NCI-H1092 treated with DMSO at 0.1 percent for 48 hours (cell line): Measurements from ENCODE around the gene RXFP2.

ENCODE experiments used
- DNase-seq: peaks from one replicate; lab custom pipeline; 2025; lab: John Stamatoyannopoulos, UW

The RXFP2 gene, protein sequence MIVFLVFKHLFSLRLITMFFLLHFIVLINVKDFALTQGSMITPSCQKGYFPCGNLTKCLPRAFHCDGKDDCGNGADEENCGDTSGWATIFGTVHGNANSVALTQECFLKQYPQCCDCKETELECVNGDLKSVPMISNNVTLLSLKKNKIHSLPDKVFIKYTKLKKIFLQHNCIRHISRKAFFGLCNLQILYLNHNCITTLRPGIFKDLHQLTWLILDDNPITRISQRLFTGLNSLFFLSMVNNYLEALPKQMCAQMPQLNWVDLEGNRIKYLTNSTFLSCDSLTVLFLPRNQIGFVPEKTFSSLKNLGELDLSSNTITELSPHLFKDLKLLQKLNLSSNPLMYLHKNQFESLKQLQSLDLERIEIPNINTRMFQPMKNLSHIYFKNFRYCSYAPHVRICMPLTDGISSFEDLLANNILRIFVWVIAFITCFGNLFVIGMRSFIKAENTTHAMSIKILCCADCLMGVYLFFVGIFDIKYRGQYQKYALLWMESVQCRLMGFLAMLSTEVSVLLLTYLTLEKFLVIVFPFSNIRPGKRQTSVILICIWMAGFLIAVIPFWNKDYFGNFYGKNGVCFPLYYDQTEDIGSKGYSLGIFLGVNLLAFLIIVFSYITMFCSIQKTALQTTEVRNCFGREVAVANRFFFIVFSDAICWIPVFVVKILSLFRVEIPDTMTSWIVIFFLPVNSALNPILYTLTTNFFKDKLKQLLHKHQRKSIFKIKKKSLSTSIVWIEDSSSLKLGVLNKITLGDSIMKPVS

DNA sequence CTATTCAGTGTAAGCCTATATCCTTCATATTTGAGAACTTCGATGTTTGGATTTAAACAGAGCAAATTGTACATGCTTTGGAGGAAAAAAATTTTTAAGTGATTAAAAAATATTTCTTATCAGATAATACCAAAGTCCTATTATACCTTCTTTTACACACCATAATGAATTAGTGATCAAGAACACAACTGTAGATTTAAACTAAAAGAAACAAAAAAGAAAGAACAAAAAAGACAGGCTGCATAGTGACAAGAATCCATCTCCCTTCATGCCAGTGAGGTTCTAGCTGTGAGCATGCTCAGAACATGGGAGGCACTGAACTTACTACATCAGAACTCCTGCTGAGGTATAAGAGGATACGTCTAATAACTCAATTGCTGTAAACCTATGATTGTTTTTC, at the start of gene RXFP2:
RXFP2 (plus strand) TSS at position 301 of the 400 bp plus-strand sequence; CDS start at position 388, 87 bp downstream.
- no peak for DNase-seq

DNA sequence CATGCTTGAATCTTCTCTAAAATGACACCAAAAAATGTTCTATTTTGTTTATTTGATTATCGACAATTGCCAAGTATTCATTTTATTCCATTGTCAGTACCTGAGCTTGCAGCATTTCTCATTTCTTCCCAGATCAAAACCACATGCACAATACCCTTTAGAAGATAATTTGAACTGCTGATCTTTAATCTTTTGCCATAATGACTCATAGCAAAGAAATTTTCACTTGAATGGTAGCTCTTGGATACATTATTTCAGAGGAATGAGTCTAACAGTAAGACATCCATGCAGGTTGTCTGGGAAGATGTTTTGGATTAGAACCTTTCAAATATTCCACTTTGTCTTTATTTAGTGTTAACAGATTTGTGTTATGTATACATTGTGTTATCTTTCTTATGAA, 42.0 kb upstream of the RXFP2 start:
- no peak for DNase-seq

DNA sequence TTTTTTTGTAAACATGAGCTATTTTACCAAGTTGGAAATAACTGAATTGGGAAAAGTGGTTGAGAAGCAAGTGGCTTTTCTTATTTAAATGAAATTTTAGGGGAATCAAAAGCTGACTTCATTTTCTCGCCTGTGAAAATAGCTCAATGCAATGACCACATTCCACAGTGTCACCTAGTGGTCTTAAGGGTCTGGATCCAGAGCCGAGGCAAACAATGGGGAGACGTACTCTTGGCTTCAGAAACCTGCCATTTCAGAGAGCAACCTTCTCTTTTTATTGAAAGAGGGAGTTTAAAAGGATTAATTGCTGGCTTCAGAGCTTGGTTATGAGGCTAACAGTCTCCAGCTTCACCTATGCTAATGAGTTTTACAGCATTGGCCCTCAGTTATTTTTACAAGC, 39.7 kb upstream of the RXFP2 start:
- DNase-seq, result no peak

DNA sequence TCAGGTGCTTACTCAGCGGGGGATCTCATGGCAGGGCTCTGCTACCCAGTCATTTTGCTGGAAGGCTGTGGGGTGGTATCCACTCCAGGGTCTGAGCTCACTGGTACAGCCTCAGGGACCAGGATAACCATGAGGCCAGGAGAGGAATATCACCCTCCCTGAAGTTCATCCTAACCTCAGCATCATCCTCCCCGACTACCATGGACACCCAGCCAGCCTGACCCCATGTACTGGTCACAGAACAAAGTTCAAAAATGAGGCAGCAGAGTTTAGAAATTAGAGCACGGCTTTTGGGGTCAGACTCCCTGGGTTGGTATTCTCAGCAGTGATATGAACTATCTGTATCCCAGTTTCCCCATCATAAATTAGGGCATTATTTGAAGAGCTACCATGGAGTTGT, 35.5 kb upstream of the RXFP2 start:
- no peak for DNase-seq

DNA sequence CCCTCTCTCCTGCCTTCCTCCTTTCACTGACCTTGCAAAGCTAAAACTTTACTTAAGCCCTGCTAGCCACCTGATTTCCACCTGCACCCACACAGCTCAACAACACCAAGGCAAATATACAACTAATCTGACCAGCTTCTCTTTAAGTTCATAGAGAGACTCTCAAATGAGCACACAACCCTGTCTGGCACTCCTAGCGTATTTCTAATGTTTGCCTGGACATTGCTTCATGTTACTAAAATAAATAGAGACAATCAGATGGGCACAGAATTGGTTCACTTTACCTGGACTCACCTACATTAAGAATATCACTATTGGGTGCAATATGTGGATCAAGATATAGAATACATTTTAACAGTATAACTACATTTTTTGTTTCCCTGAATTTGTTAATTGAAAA, 33.2 kb upstream of the RXFP2 start:
- DNase-seq, result no peak

DNA sequence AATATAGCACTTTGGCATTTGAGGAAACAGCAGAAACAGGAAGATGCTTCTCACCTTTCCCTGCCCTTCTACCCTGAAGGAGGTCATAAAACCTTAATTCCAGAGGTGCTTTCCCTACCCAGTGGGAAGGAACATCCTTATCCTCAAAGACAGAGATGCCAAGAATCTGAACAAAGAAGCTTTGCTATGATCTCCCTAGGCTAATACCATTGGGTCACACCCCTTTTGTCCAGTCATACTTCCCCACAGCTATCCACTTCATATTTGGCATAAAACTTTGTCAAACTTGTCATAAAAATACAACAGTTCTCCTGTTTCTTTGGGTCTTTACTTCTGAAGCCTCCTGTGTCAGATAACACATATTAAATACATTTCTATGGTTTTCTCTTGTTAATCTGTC, 21.7 kb upstream of the RXFP2 start:
- no peak for DNase-seq

DNA sequence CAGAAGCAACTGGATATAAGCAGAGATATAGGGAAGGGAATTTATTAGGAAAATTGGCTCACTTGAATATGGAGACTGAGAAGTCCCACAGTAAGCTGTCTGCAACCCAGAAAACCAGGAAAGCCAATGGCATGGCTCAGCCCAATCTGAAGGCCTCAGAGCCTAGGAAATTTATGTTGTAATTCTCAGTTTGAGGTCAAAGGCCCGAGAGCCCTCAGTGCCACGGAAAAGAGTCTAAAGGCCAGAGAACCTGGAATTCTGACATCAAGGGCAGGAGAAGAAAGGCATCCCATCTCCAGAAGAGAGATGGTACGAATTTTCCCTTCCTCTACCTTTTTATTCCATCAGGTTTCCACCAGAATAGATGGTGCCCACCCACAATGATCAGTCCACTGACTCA, 20.1 kb upstream of the RXFP2 start:
- no peak for DNase-seq

DNA sequence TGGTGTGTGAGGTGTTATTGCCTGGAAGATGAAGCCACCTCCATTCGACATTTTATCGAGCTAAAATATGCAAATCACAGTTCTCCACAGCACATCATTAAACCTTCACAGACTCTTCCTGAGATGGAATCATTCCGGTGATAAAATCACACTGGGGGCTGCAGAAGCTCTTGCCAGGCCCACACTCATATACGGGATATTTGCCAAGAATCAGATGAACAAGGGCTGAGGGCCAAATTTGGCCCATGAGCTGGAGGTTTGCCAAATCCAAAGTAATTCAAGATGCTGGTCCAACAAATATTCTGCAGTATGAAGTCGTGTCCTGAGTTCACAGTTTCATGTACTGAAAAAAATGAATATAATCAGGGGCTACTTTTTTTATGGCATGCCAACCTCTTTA, 16.7 kb upstream of the RXFP2 start:
- peak; percentile 67 for DNase-seq

DNA sequence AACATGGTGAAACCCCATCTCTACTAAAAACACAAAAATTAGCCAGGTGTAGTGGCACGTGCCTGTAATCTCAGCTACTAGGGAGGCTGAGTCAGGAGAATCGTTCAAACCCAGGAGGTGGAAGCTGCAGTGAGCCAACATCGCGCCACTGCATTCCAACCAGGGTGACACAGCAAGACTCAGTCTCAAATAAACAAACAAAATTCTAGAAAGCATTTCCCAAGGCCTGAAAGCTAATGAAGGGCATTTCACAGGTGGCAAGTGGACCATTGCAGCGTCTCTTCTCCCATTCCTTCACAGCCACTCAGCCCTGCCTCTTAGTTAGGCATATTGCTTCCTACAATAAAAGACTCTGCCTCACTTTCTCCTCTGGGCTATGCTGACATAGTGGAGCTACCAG, 13.5 kb upstream of the RXFP2 start:
- DNase-seq, result no peak

DNA sequence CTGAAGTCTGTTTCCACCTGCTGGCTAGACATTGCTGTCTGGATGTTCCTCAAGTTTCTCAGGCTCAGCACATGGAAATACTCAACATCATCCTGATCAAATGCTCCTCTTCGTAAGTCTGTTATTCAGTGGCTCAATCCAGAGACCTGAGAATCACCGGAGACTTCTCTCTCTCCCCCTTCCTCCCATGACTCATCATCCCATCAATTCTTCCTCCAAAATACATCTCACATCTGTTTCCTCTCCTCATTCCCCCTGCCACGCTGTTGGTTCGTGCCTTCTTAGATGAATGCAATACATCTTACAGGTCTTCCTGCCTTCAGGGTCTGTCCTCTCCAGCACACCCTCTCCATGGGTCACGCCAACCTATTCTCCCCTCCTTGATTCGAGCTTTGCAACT, 7.4 kb upstream of the RXFP2 start:
- DNase-seq, result no peak

DNA sequence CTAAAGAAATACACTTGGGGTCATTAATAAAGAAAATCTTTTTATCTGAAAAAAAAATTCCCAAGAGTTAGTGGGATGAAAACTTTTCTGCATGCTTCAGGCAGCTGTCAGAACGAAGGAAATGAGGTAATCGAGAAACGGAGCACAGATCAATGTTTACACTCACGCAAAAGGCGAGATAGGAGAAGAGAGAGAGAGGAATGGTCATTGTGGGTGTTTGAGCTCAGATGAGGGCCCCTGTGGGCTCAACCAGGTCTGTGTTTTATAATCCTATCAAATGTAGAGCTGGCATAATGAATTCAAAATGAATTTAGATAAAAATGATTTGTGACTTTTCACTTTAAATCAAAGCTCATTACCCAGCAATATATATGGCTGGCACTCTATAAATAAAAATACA, 6.3 kb upstream of the RXFP2 start:
- DNase-seq, result no peak

DNA sequence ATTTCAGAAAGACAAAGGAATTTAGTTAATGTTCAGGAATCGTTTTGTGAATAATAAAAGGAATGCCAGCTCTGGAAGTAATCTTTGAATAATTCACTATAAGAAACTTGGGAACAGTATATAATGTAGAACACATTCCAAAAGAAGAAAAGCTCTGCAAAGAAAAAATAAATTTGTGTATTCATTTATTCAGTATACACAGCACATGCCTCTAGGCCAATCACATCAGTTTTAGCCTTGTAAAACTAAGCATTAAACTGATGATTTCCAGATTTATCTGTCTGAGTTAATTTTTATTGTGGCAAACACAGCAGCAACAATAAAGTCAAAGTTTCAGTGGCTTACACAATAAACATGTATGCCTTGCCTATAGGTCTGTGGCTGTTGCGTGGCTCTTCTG, 5.7 kb upstream of the RXFP2 start:
- no peak for DNase-seq

DNA sequence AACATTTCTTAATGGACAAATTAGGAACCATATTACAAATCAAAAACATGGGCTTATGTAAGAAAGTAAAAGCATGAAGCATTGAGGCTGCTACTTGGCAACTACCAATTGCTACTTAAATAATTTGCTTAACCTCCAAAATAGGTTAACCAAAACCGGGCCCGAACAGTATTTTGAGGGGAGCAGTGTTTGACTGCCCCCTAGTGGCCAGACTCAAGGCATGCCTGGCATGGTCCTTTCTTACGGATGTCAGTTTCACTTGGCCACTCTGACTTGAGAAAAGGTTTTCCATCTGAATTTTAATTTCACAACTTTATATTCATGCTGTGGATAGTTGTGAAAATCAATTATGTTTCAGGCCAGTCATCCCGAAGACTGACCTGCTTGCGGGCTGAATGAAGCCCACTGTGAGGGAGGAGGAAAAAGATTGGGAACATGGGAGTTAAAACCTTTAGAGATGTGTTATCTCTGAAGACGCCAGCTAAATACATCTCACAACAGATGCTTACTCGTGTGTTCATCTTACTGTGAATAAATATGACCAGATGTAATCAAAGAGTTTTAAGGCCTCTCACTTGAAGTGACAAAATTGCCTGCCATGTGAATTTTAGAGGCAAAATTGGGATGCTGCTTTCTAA, 2.9 kb downstream of the RXFP2 start:
- DNase-seq, result peak; percentile 29

DNA sequence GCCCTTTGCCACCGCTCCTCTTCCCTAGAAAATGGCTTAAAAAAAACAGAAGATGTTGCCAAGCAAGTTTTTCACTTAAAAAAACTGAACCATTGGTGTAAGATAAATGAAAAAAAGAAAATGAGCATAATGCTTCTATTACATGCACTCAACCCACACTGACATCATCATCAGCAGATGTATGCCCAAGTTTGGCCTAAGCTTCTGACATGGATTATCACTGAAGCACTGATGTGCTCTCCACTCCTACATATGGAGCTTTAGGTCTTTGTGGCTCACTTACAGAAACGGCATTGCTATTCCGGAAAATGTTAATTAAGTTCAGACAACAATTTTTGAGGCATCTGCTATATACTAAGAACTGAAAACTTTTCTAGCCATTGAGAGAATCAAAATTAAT, 8.0 kb downstream of the RXFP2 start:
- no peak for DNase-seq

DNA sequence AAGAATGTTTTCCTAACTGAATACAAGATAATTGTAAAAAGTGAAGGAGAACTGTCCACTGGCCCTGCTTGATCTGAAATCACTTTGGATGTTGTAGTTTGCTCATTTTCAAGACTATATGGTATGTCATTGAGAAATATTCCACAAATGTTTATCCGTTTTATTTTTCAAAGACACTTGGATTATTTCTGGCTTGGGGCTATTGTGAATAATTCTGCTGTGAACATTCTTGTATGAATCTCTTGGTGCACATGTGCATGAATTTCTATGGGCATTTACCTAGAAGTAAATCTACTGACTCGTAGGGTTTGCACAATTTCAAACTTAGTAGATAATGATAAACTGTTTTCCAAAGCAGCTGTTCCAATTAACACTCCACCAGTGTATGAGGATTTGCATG, 8.6 kb downstream of the RXFP2 start:
- no peak for DNase-seq

DNA sequence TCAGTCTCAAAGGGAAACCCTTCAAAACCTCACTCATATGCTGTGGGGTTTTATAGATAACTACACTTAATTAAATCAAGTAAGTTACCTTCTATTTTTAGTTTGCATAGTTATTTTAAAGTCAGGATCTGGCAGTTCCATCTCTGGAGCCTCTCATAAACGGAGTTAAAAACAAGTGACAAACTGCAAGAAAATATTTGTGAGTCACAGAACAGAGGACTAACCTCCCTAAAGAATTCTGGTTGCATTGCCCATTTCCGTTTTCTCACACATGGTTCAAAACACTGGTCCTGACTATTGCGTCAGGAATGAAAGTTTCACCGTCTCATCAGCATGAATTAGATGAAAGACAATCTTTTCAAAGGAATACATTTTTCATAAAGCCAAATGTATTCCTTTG, 10.6 kb downstream of the RXFP2 start:
- DNase-seq, result no peak

DNA sequence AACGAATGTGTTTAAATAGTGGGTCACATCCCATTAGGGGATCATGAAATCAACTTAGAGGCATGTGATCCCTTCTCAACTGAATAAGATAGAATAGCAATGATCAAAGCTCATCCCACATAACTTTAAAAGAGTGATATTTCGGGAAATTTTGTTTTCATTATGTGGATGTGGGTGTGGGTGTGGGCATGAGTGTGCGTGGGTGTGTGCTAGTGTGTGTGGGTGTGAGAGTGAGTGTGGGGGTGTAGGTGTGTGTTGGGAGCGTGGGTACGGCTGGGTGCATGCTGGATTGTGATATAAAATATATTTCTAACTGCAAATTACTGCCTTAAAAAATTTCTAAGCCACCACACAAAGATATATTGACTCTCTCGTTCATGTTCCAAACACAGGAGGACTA, 15.9 kb downstream of the RXFP2 start:
- DNase-seq, result no peak

DNA sequence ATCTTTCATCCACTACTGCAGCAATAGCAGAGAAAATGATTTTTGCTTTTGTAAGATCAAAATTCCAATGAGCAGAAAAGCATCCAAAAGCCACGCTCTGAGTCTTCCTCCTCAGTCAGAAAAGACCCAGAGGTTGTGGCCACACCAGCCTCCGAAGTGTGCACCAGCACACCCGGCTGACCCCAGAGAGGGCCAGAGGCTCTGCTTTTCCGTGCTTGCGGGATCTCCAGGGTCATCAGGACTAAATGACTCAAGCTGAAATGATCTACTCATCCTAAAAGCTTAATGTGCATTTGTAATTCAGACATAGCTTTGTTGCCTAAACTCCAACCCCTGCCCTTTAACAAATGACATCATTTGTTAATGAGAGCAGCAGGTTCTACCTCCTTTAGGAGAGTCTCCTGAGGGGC, 16.5 kb downstream of the RXFP2 start:
- no peak for DNase-seq

DNA sequence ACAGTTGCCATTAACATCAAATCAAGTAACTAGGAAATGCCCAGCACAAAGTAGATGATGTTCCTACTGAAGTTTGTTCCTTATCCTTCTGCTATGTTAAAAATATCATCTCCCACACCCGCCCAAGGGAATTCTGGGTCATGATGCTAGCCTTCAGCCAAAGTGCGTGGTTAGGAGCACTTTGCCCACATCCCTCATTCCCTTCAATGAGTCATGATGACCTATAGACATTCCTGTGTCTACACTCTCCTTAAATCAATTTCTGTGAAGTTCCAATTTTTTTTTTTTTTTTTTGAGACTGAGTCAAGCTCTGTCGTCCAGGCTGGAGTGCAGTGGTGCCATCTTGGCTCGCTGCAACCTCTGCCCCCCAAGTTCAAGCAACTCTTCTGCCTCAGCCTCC, 17.0 kb downstream of the RXFP2 start:
- DNase-seq, result no peak

DNA sequence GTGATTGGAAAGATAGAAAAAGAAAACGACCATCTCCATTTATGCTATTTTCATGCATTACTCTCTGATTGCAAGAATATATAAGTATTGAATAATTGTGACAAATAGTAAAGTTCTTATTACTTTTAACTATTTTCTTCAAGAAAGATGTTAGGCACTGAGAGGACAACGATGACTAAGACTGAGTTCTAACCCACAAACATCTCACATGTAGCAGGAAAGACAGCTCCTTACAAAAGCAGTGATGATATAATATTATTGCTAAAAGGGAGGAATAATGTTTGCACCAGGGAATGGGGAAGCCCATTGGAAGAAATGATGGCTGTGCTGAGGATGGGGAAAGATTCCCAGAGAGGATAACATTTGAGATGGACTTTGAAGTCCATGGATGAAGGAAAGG, 22.6 kb downstream of the RXFP2 start:
- DNase-seq, result no peak

DNA sequence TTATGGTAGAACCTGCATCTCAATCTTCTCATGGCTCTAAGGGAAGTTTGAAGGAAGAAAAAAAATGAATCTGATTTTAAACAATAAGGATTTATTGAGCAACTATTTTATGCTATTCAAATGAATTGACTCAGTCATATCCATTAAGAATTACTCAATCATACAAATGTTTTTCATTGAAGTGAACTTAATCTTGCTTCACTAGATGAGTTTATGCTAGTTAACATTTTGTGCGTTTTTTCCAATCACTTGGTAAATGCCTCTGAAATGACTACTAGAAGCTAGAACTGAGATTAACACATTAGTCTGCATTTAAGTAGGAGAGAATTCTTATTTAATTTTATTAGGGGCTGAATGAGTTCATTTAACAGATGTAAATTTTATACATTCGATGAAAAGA, 25.2 kb downstream of the RXFP2 start:
- DNase-seq, result no peak

DNA sequence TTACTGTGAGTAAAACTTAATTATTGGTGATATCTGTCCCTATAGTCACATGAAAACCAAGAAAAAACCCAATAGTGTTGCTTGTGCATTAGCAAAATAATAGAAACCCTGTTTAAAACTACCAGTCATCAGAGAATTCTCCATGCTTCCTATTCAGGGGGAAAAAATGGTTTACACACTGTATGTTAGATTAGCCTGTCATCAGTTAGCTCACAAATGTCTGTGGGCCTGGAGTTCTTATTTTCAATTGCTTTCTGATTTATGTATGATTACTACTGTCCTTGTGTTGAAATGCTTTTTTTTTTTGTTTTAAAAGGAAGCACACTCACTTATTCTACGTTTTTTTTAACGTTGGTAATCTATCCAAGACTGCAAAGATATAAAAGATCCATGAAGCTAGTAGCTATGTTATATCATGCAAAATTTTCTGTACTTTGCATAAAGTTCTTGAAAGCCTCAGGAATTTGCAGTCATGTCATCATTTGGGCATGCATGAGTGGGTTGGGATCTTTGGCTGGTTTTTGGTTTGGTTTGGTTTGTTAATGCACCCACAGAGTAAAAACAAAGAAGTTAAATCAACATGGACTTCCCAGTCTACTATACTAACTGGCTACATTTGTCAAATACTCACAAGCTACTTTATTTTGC, 25.9 kb downstream of the RXFP2 start:
- DNase-seq, result no peak
